NCI-H146 treated with DMSO at 0.1 percent for 48 hours (cell line): ENCODE data around the gene ZNF222.

Source experiments
- DNase-seq: peaks from one replicate; lab custom pipeline; 2025; ENCODE audit not compliant: unreplicated experiment; lab: John Stamatoyannopoulos, UW

The ZNF222 gene

GRCh38 chr19:44025217-44025936 lies at the start of gene ZNF222:
Gene ZNF222, plus strand, starts transcription at chr19:44025379. Its CDS starts 58 bp downstream, at chr19:44025437.
- peak; percentile 58 for DNase-seq

DNA sequence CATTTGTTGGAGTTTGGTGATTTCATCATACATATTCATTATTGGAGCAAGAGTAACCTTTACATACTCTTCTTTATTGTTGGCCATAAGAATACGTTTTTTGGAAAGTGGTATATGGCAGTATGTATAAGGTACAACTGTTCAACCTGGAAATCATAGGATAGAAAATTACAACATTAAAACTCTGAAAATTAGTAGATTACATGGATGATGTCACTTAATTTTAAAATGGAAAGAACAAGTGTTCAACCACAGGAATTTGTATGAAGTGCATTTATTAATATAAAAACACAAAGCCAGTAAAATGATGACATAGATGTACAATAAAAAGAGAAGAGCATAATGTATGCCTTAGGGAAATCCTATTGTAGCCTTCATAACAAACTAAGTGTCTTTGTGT lies 48.4 kb upstream of the ZNF222 start:
- no peak for DNase-seq

GRCh38 chr19:43983544-43983911 lies 41.7 kb upstream of the ZNF222 start:
- DNase-seq: no peak

DNA sequence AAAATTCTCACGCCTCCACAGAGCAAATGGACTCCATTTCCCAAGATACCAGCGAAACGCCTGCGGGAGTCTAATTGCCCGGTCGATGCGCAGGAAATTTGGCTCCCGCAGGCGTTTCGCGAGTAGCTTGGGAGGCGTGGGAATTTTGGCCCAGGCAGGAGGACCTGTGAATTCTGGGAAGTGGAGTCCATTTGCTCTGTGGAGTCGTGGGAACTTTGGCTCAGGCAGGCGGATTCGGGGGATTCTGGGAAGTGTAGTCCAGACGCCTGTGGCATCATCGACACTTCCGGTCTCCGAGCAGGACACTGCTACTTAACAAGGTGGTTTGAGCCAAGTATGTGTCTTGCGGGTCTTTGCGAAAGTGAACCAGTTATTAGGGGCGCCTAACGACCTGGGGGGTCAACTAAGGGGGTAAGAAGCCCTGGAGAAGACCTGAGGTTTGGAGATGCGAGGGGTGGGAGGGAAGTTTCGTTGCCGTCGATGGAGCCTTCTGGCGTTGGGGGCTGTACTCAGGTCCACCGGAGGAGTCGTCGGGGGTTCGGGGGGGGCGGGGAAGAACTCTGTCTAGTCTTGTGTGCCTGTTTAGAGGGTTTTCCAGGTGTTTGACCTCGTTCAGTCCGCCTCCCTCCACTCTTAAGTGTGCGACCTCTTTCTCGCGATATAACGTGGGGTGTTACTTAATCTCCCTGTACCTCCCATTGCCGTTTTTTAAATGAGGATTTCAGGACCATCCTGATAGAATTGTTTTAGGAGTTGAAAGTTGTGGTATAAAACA lies 41.1 kb upstream of the ZNF222 start, which contains the start of gene ZNF155:
TSS of gene ZNF155 (plus strand) at position 277 of the 775 bp plus-strand sequence. CDS start 4,356 bp downstream, outside the sequence.
- peak; percentile 98 for DNase-seq

DNA sequence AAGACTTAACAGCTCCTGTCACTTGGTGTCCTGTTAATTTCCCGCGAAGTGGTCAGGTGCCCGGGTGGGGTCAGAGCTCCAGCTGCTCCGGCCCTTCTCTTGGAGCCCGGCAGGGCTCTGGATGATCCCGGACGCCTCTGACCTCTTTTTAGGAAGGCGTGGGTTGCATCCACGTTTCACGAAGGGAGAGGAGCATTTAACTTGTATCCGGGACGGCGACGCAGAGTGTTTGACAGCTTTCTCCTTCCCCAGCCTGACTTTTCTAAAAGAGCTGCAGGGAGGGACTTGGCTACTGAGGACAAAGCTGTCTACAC lies 40.5 kb upstream of the ZNF222 start:
- no peak for DNase-seq

- no peak for DNase-seq
Measured at GRCh38 chr19:43997631-43998290, 27.4 kb upstream of the ZNF222 start.

GRCh38 chr19:44002212-44002565 lies 23.0 kb upstream of the ZNF222 start:
- no peak for DNase-seq

- peak; percentile 95 for DNase-seq
Measured at GRCh38 chr19:44002566-44003460, 22.4 kb upstream of the ZNF222 start, which contains the start of gene ZNF230. Gene ZNF230, plus strand, starts transcription at chr19:44002957. Its CDS starts 4,122 bp downstream, at chr19:44007079.

DNA sequence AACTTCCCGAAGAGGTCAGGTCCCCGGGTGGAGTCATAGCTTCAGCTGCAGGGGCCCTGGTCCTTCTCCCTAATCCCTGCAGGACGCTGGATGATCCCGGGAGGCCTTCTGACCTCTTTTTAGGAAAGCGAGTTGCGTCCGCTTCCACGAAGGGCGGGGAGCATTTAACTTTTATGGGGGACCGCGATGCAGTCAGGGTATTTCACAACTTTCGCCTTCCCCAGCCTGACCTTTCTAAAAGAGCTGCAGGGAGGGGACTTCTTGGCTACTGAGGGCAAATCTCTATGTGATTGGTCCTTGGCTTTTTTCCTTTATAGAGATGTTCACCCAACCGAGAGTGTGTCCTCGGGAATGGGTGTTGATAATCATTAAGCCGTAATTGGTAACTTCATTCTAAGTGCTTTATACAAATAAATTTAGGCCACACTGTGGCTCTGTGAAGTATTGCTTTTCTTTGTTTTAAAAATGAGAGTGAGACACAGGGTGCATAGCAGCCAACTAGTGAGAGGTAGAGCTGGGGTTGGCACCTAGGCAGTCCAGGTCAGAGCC lies 21.6 kb upstream of the ZNF222 start:
- DNase-seq: no peak

DNA sequence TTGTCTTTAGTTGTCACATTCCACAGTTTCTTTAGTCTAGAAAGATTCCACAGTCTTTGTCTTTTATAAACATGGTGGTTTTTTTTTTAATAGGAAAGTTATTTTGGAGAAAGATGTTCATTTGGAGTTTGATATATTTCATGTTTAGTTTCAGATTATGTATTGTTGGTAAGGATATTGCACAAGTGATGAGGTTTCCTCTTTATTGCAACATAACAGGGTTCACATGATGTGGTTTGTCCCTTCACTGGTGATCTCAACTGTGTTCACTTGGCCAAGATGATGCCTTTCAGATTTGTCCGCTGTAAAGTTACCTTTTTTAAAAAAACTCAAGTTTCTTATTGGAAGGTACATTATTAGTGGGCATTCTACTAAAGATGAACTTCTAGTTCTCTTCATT lies 19.2 kb upstream of the ZNF222 start:
- DNase-seq: no peak

DNA sequence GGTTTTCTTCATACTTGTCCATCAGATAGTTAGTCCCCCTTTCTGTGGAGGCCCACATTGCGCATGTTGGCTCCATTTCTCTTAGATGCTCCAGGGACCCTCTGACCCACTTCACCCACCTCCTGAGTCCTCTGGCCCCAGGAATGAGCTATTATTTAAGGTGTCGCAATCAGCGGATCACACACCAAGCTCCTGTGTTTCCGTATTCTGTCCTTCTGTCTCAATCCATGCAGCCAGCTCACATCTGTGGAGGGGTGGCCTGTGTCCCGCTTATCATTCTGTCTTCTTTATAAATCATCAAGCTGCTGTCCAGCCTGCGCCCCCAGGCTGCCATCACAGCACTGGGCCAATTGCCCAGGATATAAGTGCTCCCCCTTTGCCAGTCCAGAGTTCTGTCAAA lies 17.7 kb upstream of the ZNF222 start:
- no peak for DNase-seq

GRCh38 chr19:44010468-44010867 lies 14.7 kb upstream of the ZNF222 start:
- DNase-seq: no peak

- no peak for DNase-seq
Measured at GRCh38 chr19:44019498-44019897, 5.7 kb upstream of the ZNF222 start.

DNA sequence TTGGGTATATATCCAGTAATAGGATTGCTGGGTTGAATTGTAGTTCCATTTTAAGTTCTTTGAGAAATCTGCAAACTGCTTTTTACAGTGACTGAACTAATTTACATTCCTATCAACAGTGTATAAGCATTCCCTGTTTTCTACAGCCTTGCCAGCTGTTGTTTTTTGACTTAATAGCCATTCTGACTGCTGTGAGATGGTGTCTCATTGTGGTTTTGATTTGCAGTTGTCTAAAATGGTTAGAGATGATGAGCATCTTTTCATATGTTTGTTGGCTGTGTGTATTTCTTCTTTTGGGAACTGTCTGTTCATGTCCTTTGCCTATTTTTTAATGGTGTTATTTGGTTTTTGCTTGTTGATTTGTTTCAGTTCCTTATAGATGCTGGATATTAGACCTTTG lies 4.0 kb upstream of the ZNF222 start:
- no peak for DNase-seq

DNA sequence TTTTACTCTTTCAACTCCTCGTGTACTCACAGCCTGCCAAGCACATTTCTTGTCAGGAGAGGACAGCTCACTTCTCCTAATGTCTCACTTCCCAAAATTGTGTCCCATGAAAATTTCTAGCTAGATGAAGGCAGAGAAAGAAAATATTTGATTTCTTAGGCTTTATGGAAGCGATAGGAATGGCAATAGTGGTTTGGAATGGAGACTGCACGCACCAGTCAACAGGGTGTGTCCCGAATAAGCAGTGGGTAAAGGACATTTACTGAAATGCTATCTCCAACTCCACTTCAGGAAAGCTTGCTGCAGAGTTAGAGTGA lies 321 bp upstream of the ZNF222 start:
- DNase-seq: no peak

- no peak for DNase-seq
Measured at GRCh38 chr19:44026622-44027021, 1.4 kb downstream of the ZNF222 start.

DNA sequence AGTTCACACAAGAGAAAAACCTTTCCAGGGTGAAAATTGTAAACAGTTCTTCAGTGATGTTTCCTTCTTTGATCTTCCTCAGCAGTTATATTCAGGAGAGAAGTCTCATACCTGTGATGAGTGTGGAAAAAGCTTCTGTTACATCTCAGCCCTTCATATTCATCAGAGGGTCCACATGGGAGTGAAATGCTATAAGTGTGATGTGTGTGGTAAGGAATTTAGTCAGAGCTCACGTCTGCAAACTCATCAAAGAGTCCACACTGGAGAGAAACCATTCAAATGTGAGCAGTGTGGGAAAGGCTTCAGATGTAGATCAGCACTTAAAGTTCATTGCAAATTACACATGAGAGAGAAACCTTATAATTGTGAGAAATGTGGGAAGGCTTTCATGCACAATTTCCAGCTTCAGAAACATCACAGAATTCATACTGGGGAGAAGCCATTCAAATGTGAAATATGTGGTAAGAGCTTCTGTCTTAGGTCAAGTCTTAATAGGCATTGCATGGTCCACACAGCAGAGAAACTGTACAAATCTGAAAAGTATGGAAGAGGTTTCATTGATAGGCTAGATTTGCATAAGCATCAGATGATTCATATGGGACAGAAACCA lies 6.9 kb downstream of the ZNF222 start:
- no peak for DNase-seq

GRCh38 chr19:44042147-44042546 lies 17.0 kb downstream of the ZNF222 start:
- no peak for DNase-seq

- peak; percentile 81 for DNase-seq
Measured at GRCh38 chr19:44050740-44051649, 25.8 kb downstream of the ZNF222 start.
